Posterior cingulate gyrus (tissue), 11 donors: ENCODE results near the gene CRB1.

Experiments used
- DNase-seq, 10 donors: peaks; one replicate each; pipeline versions ENCODE4 v3.0.0 to v3.0.0-alpha.2; 2020 to 2021; ENCODE audit warnings: mixed read lengths in 3 of 10
- intact Hi-C: fragments of 100-400 bp; cut with DNase I; formaldehyde crosslinking; loops from one replicate; pipeline ENCODE4 v1.15.1; 2023

Gene CRB1

GRCh38 chr1:197302775-197303174, 34.7 kb downstream of the CRB1 start:
- DNase-seq = no peak
- intact Hi-C loops = no loop called here

- no peak for DNase-seq
- intact Hi-C loops = no loop called here
Measured at GRCh38 chr1:197303463-197303862, 35.4 kb downstream of the CRB1 start.

GRCh38 chr1:197304638-197305200, 36.7 kb downstream of the CRB1 start:
- DNase-seq = peak in 1 of 10 donors; percentile 58
- intact Hi-C loops = no loop called here

DNA sequence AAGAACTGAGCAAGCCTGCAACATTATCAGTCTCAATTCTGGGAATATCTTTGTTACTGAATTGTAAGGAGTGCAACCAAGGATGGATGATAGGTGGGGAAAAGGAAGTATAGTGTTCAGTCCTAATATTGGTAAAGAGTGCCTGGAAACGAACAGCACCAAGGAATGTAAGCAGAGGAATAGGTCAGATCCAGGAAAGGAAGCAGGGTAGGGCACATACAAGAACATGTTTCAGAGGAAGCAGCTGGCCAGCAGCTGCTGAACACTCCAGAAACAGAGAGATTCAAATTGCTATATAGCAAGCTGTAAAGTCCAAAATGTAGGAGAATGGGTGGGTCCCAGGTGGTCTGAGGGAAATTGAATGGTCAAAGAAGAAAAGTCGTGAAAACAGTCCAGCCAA, 37.9 kb downstream of the CRB1 start:
- no peak for DNase-seq
- intact Hi-C loops = no loop called here

GRCh38 chr1:197306381-197307062, 38.5 kb downstream of the CRB1 start:
- intact Hi-C loops = no loop called here
- DNase-seq = no peak

DNA sequence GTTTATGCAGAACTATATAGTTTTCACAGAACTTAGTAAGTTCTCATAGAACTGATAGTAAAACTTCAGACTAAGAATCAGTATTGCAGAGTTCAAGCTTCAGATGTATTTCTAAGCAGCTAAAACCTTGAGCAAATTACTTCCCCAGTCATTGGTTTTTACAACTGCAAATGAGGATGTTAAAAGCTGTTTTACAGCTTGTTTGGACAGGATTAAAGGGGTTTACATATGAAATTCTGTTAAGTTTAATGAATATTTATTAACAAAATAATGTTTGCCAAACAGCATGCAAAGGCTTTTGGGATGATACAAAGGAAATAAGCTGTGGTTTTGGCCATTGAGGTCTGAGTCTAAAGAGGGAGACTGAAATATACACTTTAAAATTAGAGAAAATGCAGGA, 39.1 kb downstream of the CRB1 start:
- intact Hi-C loops = no loop called here
- no peak for DNase-seq

DNA sequence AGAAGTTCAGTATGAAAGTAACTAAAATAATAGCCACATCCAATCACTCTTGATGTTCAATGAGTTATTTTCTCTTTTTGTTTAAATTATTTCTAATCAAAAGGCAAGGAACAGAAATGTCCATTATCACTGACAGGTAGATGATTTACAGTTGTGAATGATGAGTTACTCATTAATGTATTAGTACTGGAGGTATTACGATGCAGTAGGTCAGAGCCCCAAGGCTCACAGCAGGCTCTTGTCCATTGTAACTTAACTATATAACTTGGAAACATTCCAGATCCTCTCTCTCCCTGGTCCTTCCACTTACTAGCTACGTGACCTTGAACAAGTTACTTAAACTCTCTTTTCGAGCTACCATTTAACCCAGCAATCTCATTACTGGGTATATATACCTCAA, 39.5 kb downstream of the CRB1 start:
- intact Hi-C loops = no loop called here
- no peak for DNase-seq

GRCh38 chr1:197311081-197311480, 43.0 kb downstream of the CRB1 start:
- DNase-seq = no peak
- intact Hi-C loops = no loop called here

DNA sequence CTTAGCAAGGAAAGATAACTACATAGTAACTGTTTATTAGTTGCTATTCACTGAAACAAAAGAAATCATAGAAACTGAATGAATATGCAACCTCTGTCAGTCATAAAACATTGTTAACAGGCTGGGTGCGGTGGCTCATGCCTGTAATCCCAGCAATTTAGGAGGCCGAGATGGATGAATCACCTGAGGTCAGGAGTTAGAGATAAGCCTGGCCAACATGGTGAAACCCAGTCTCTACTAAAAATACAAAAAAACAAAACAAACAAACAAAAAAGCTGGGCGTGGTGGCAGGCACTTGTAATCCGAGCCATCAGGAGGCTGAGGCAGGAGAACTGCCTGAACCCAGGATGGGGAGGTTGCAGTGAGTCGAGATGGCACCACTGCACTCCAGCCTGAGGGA, 44.1 kb downstream of the CRB1 start:
- intact Hi-C loops = no loop called here
- no peak for DNase-seq

GRCh38 chr1:197313713-197314112, 45.7 kb downstream of the CRB1 start:
- intact Hi-C loops = loop anchor here (1.0 kb wide), 1 partner anchor 89 kb away; no protein-coding TSS in a partner anchor
- DNase-seq = no peak

DNA sequence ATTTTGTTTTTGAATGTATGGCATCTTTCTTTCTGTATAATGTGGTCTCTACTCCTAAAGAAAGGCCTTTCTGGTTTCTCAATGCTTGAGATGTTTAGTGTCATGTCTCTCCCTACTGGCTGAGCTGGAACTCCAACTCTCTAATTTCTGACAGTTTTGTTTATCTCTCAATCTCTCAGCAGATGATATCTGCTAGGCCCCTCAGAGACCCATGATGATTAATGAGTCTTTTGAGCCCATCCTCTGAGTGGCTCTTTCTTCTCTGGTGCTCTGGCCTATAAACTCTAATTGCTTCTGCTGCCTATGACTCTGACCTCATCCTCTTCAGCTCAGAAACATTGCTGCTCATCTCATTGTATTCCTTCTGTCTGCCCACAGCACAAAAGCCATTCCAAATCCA, 46.6 kb downstream of the CRB1 start:
- DNase-seq = no peak
- intact Hi-C loops = loop anchor here (1.0 kb wide), 1 partner anchor 90 kb away; no protein-coding TSS in a partner anchor

DNA sequence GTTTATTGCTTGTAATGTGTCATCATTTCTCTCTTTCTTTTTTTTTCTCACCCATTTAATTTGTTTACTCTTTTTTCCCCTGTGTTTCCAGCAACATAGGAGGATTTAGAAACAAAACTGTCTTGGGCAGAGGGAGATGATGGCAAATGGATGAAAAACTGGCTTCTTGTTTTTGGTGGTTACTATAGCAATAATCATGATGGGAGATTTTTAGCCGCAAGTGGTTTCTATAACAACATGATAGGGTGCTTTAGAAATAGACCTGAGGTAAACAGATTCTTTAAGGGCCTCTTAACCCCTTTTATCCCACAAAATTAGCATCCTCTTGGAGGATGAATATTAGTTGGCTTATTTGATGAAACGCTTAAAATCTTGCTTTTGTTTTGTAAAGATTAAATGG, 51.6 kb downstream of the CRB1 start:
- no peak for DNase-seq
- intact Hi-C loops = no loop called here

DNA sequence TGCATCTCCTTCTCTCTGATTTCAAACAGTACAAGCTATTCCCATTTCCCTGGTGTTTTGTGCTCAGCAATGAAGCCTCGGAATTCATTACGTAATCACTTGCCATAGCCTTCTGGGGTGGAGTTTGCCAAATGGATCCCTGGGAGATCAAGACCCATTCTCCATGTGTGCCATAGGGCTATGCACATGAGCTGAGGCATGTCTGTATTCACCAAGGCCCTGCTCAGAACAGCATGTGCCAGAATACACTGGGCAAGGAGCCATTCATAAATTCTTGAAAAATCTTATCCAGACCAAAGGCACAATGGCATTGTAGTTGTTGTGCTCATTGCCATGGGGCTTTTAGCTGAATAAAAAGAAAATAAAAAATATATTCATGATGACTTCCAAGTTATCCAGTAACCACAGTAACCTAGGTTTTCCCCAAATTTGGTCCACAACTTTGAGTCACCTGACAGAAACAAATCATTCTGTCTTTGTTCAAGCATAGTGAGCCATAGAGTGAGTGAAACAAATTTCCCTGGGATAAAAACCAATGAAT, 53.0 kb downstream of the CRB1 start:
- intact Hi-C loops = no loop called here
- DNase-seq = no peak

DNA sequence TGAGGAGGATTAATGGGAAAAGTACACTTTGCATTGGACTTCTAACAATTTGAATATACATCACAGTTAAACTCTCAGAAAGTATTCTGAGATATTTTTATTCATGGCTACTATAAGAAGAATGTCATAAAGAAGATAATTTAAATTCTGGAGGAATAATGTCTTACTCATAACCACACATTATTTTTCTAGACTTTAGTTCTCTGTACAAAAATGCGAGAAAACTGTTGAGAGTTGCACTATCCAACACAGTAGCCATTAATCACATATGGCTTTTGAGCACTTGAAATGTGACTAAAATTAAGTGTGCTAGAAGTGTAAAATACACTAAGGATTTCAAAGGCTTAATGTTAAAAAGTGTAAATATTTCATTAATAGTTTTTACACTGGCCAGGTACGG, 53.8 kb downstream of the CRB1 start:
- DNase-seq = no peak
- intact Hi-C loops = no loop called here

- no peak for DNase-seq
- intact Hi-C loops = no loop called here
Measured at GRCh38 chr1:197327776-197328364, 59.8 kb downstream of the CRB1 start.

- intact Hi-C loops = no loop called here
- no peak for DNase-seq
Measured at GRCh38 chr1:197330213-197330612, 62.2 kb downstream of the CRB1 start.

- no peak for DNase-seq
- intact Hi-C loops = no loop called here
Measured at GRCh38 chr1:197331565-197331964, 63.5 kb downstream of the CRB1 start.

DNA sequence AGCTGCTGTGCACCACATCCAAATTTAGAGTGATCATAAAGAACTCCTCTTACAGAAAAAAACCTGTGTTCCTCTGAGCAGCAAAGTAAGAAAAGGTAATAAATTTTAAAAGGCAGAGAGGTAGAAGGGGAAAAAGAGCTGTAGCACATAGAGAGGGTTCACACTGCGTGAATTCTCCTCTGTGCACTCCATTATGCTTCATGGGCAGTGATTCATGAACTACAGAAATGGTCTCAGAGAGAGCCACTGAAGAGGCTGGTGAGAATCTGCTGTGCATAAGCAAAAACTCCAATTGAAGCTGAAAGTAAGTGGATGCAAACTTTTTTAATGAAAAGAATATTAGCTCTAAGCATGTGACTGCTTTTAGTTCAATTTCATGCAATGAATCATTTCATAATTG, 65.0 kb downstream of the CRB1 start:
- intact Hi-C loops = no loop called here

DNA sequence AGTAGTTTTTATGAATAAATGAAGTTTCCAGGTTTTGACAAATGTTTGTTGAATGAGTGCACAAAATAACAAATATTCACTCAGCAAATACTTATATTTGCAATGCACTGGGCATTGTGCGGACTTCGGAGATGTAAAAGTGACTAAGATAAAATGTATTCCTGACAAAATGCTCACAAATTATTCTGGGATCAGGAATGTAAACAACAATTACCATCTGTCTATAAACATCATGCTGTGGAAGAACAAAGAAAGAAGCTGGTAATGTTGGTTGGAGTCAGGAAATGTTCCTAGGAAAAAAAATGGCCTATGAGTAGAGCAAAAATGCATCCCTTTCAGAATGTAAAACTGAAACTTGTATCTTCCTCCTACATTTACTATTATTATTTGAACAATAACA, 68.5 kb downstream of the CRB1 start:
- intact Hi-C loops = no loop called here
- no peak for DNase-seq

More for the DNA sequence above, 65.0 kb downstream of the CRB1 start:
- DNase-seq = no peak

GRCh38 chr1:197339106-197340060, 71.3 kb downstream of the CRB1 start:
- intact Hi-C loops = no loop called here

GRCh38 chr1:197341626-197342025, 73.6 kb downstream of the CRB1 start:
- intact Hi-C loops = no loop called here

More at GRCh38 chr1:197339106-197340060, 71.3 kb downstream of the CRB1 start:
- no peak for DNase-seq

More at GRCh38 chr1:197341626-197342025, 73.6 kb downstream of the CRB1 start:
- no peak for DNase-seq
